Measurements from ENCODE around the gene KCNK7.

The KCNK7 gene

GRCh38 chr11:65599955-65600246, 4.3 kb upstream of the KCNK7 start:
- no peak overlapping the region for H3K27ac ChIP-seq (ENCODE audit: low read depth, low read length)
- no peak for TF ChIP-seq CTCF (IDR thresholded peaks at IDR 0.05; ENCODE audit: insufficient read depth, low read length, poor library complexity, severe bottlenecking)
- no peak for TF ChIP-seq EZH2phosphoT487 (conservative IDR thresholded peaks at IDR 0.05; ENCODE audit: low read length)
- no peaks in the 10 kb centered on the region for H3F3A ChIP-seq (ENCODE audit: insufficient read depth)
- no peaks in the 10 kb centered on the region for H3K9me2 ChIP-seq (replicated peaks; ENCODE audit: insufficient read depth, low read length)
- H4K20me1 ChIP-seq (ENCODE audit: low read depth, low read length), result no peaks in the 10 kb centered on the region
- no peak overlapping the region for H3K9ac ChIP-seq (ENCODE audit: low read length)
- no peaks in the 10 kb centered on the region for H3K79me2 ChIP-seq (ENCODE audit: insufficient read depth, low read length)
- H3K4me2 ChIP-seq (ENCODE audit: low read depth, low read length, poor library complexity, severe bottlenecking), result no peak overlapping the region
- H2AFZ ChIP-seq (ENCODE audit: low read depth, low read length, severe bottlenecking), result no peak overlapping the region
- no peaks in the 10 kb centered on the region for H3K36me3 ChIP-seq (ENCODE audit: low read length)
- no peak overlapping the region for H3K4me3 ChIP-seq (ENCODE audit: insufficient read depth, low read length, poor library complexity, severe bottlenecking)
- H3K27me3 ChIP-seq (ENCODE audit: low read length), result no peaks in the 10 kb centered on the region
- H3K9me3 ChIP-seq (ENCODE audit: insufficient read depth, low read length), result no peaks in the 10 kb centered on the region

GRCh38 chr11:65599216-65599954, 3.8 kb upstream of the KCNK7 start:
- H4K20me1 ChIP-seq (ENCODE audit: low read depth, low read length), result no peaks in the 10 kb centered on the region
- no peaks in the 10 kb centered on the region for H3K79me2 ChIP-seq (ENCODE audit: insufficient read depth, low read length)
- H2AFZ ChIP-seq (ENCODE audit: low read depth, low read length, severe bottlenecking), result no peak overlapping the region
- no peaks in the 10 kb centered on the region for H3K9me2 ChIP-seq (replicated peaks; ENCODE audit: insufficient read depth, low read length)
- no peak overlapping the region for H3K27ac ChIP-seq (ENCODE audit: low read depth, low read length)
- no peak overlapping the region for H3K4me3 ChIP-seq (ENCODE audit: insufficient read depth, low read length, poor library complexity, severe bottlenecking)
- no peaks in the 10 kb centered on the region for H3K27me3 ChIP-seq (ENCODE audit: low read length)
- no peak overlapping the region for H3K9ac ChIP-seq (ENCODE audit: low read length)
- TF ChIP-seq EZH2phosphoT487 (conservative IDR thresholded peaks at IDR 0.05; ENCODE audit: low read length), result no peak
- TF ChIP-seq CTCF (IDR thresholded peaks at IDR 0.05; ENCODE audit: insufficient read depth, low read length, poor library complexity, severe bottlenecking), result no peak
- no peaks in the 10 kb centered on the region for H3F3A ChIP-seq (ENCODE audit: insufficient read depth)
- no peaks in the 10 kb centered on the region for H3K9me3 ChIP-seq (ENCODE audit: insufficient read depth, low read length)
- H3K36me3 ChIP-seq (ENCODE audit: low read length), result no peaks in the 10 kb centered on the region
- H3K4me2 ChIP-seq (ENCODE audit: low read depth, low read length, poor library complexity, severe bottlenecking), result no peak overlapping the region

GRCh38 chr11:65598258-65598699, 2.7 kb upstream of the KCNK7 start:
- H3K4me2 ChIP-seq (ENCODE audit: low read depth, low read length, poor library complexity, severe bottlenecking), result no peak overlapping the region
- no peaks in the 10 kb centered on the region for H3K27me3 ChIP-seq (ENCODE audit: low read length)
- no peaks in the 10 kb centered on the region for H3K79me2 ChIP-seq (ENCODE audit: insufficient read depth, low read length)
- H3K9me2 ChIP-seq (replicated peaks; ENCODE audit: insufficient read depth, low read length), result no peaks in the 10 kb centered on the region
- TF ChIP-seq EZH2phosphoT487 (conservative IDR thresholded peaks at IDR 0.05; ENCODE audit: low read length) (no peak), CTCF (IDR thresholded peaks at IDR 0.05; ENCODE audit: insufficient read depth, low read length, poor library complexity, severe bottlenecking) (no peak)
- H3K27ac ChIP-seq (ENCODE audit: low read depth, low read length), result no peak overlapping the region
- no peaks in the 10 kb centered on the region for H3K36me3 ChIP-seq (ENCODE audit: low read length)
- H2AFZ ChIP-seq (ENCODE audit: low read depth, low read length, severe bottlenecking), result no peak overlapping the region
- no peaks in the 10 kb centered on the region for H4K20me1 ChIP-seq (ENCODE audit: low read depth, low read length)
- H3K9me3 ChIP-seq (ENCODE audit: insufficient read depth, low read length), result no peaks in the 10 kb centered on the region
- no peaks in the 10 kb centered on the region for H3F3A ChIP-seq (ENCODE audit: insufficient read depth)
- no peak overlapping the region for H3K9ac ChIP-seq (ENCODE audit: low read length)
- H3K4me3 ChIP-seq (ENCODE audit: insufficient read depth, low read length, poor library complexity, severe bottlenecking), result no peak overlapping the region
